ENCODE data around the gene DNAH14. TPM values are rescaled to one million over a fixed set of nuclear protein-coding genes. Genes with fewer than 3 reads are reported as not detected.

The DNAH14 gene
- total RNA-seq = not detected in 2 replicates
- 0.98 TPM for total RNA-seq (2013)
- polyA plus RNA-seq = not detected in 2 replicates
- polyA minus RNA-seq = not detected in 2 replicates

DNA sequence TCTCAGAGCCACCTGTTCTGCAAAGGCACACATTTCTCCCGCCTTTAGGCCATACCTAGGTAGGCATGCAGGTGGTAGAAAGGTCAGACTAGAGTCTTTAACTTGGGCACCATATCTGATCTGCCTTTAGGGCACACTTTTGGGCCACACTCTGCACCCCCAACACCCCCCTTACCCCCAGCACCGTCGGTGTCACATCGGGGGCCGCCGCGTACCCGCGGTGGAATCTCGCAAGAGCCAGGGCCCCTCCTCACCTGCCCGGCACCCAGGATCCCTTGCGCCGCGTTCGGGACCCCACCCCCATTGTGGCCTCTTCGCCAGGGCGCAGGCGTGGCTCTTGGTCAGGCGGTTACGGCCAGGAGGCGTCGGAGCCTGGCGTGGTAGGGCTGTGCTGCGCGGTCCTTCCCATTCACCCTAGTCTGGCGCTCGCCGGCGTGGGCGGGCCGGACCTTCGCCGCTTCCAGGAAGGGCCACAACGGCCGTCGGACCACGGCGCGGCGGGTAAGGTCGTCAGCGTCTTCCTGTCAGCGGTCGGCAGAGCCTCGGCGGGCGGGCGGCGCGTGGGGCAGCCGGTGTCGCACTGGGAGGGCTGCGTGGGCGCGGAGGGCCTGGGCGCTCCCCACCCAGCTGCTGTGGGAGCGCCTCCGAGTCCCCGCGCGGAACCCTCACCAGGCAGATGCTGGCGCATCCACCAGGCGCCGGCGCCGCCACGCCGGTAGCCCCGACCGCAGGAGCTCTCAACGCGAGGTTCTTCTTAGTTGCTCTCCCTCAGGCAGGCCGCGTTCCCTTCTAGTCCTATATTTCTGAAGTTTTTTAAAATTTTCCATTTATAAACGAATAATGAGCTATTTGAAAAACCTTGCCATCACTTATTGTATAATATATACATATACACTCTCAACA, at the start of gene DNAH14:
Gene DNAH14 (plus strand): TSS at position 341 of the 903 bp plus-strand sequence. CDS start 23,028 bp downstream, outside the sequence.
- no peaks in the 10 kb centered on the region for H3K36me3 ChIP-seq (replicated peaks in 1 of 2; ENCODE audit: control extremely low read depth in 1 of 2, control insufficient read depth in 1 of 2, extremely low read depth in 1 of 2, insufficient read depth in 2 of 2, low read length in 1 of 2)
- H3K79me2 ChIP-seq (ENCODE audit: control insufficient read depth, insufficient read depth, low read length) = no peaks in the 10 kb centered on the region
- no peak within 1 kb of the TSS for H3K27ac ChIP-seq (ENCODE audit: low read length in 2 of 2)
- H3K4me2 ChIP-seq (replicated peaks; ENCODE audit: low read depth, low read length, poor library complexity, severe bottlenecking) = peak within 1 kb of the TSS; percentile 48
- H3K4me1 Mint-ChIP-seq = peaks cover 5% of the 10 kb centered on the region
- ATAC-seq (ENCODE audit: low read depth) = no peak
- H3K9ac ChIP-seq (ENCODE audit: low read length) = no peak within 1 kb of the TSS
- H3K9me3 ChIP-seq (ENCODE audit: control extremely low read depth in 1 of 3, control insufficient read depth in 2 of 3, insufficient read depth in 1 of 3, low read length in 2 of 3) = peaks cover 5 to 20% (median 7%) of the 10 kb centered on the region in 3 donors
- no peak for TF ChIP-seq EZH2 (IDR thresholded peaks at IDR 0.05; ENCODE audit: borderline replicate concordance, insufficient read depth, low read depth, low read length, poor library complexity, severe bottlenecking)
- TF ChIP-seq, protein P1, sequence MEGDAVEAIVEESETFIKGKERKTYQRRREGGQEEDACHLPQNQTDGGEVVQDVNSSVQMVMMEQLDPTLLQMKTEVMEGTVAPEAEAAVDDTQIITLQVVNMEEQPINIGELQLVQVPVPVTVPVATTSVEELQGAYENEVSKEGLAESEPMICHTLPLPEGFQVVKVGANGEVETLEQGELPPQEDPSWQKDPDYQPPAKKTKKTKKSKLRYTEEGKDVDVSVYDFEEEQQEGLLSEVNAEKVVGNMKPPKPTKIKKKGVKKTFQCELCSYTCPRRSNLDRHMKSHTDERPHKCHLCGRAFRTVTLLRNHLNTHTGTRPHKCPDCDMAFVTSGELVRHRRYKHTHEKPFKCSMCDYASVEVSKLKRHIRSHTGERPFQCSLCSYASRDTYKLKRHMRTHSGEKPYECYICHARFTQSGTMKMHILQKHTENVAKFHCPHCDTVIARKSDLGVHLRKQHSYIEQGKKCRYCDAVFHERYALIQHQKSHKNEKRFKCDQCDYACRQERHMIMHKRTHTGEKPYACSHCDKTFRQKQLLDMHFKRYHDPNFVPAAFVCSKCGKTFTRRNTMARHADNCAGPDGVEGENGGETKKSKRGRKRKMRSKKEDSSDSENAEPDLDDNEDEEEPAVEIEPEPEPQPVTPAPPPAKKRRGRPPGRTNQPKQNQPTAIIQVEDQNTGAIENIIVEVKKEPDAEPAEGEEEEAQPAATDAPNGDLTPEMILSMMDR (IDR thresholded peaks at IDR 0.05) = no peak
- H3K27me3 Mint-ChIP-seq = peaks cover 32% of the 10 kb centered on the region
- CTCF ChIA-PET = no interaction called here
- POLR2A ChIA-PET = no interaction called here
- H3K27ac Mint-ChIP-seq = no peak within 1 kb of the TSS
- no peaks in the 10 kb centered on the region for H4K20me1 ChIP-seq (ENCODE audit: control insufficient read depth, insufficient read depth, low read length, poor library complexity, severe bottlenecking)
- DNase-seq = no peak
- H3K27me3 ChIP-seq (replicated peaks in 1 of 4; ENCODE audit: control extremely low read depth in 1 of 4, control insufficient read depth in 3 of 4, insufficient read depth in 4 of 4, low read length in 3 of 4) = peaks cover 0 to 9% (median 4%) of the 10 kb centered on the region in 4 experiments
- no peak within 1 kb of the TSS for H3K4me3 ChIP-seq (ENCODE audit: control extremely low read depth in 1 of 5, extremely low read depth in 1 of 5, insufficient read depth in 1 of 5, low read depth in 2 of 5, low read length in 4 of 5)
- peak within 1 kb of the TSS; percentile 10 for H2AFZ ChIP-seq (ENCODE audit: insufficient read depth, low read depth, low read length, poor library complexity, severe bottlenecking)
- WGBS (ENCODE audit: insufficient coverage) = 6% methylated on average over 70 of the region's 75 CpGs
- H3K4me3 Mint-ChIP-seq = peak within 1 kb of the TSS; percentile 55
- H3K4me1 ChIP-seq (ENCODE audit: control insufficient read depth in 2 of 2, insufficient read depth in 2 of 2, low read length in 2 of 2) = peaks cover 0 to 4% of the 10 kb centered on the region in 2 donors
- peaks cover 19% of the 10 kb centered on the region for H3K9me3 Mint-ChIP-seq (ENCODE audit: insufficient read depth)
- intact Hi-C loops (cut with micrococcal nuclease) = no loop called here

Data from B cell (primary cell).